GM19240 (cell line): ENCODE results near the gene BCAR3.

ENCODE experiments used
- DNase-seq: peaks from one replicate; pipeline ENCODE4 v3.0.0; 2011; ENCODE audit warnings: low spot score; ENCODE audit not compliant: insufficient read length

Gene BCAR3

GRCh38 chr1:93616996-93617669 lies 64.5 kb downstream of the BCAR3 start:
- DNase-seq: no peak

DNA sequence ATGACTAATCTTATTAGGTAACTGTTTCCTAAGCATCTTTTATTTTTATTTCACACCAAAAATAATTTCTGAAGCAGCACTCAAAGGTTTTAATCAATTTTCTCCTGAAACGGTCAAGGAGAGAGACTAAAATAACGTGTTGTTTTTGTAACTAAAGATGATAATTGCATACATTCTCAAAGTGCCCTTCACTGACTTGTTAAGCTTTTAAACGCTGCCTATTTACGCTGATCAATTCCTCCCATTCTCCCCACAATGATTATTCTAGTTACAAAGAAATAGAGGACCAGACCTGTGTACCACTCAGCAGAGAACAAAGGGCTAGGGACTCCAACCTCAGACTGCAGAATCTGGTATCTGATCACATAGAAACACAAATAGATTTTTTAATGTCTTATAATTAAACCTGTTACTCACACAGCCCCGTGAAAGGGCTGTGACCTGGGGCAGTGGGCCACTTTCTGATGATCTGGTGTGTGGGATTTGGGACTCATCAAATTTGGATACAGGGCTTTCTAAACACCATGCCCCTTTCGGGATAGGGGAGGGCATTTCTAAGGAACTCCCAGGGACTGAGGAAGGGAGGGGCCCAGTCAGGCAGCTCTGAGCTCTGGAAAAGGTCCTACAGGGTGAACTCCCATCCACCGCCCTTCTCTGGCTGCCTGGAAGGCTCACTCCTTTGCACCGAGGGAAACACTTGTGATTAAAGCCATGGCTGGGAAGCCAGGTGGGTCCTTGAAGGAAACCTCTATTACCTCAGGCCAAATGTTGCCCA lies 65.2 kb downstream of the BCAR3 start:
- no peak for DNase-seq

DNA sequence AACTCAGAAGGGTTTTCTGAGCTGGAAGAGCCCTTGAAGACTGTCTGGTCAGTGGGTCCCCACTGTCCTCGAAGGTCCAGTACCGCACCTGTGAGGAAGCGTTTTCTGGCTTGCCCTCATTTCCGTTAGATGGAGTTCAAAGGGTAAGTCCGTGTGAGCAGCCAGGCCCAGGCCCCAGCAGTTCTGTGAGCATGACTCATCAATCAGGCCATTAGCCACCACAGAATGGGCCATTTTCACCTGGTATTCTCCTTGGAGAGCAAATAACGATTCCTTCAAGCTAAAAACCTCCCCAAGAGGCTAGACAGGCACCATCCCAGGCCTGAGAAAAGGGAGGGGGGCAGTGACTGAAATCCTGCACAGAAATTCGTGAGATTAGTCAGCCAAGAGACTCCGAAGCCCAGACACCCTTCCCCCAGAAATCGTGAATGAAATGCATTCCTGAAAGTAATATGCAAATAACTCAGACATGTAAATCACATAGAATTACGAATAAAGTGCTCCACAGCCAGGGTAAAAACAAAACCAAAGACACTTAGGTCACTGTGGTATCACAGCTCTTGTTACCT lies 66.0 kb downstream of the BCAR3 start:
- peak; percentile 64 for DNase-seq

DNA sequence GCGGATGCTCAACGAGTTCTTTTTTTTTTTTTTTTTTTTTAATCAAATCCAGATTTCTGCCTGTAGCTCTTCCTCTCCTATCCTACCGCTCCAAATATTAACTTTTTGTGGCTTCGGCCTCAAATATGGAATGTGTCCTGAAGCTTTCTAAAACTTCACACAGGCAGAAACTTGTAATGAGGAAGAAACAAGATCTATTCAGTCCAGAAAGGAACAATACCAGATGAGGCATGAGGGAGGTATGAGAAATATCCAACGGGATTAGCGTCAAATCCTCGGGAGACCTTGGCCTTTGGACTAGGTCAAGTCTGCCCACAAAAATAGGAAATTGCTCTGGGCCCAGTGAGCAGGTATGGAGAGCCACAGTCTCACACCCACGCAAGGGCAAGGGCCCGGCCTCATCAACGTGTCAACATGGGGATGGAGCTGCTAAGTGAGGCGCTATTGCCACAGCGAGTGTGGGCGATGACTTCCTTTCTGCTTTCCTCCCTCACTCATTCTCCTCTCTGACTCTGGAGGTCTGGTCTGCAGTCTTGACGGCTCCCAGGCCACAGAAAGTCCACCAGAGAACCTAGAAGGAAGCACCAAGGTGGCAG lies 66.6 kb downstream of the BCAR3 start:
- DNase-seq: peak; percentile 53

GRCh38 chr1:93614541-93614940 lies 67.1 kb downstream of the BCAR3 start:
- no peak for DNase-seq

- no peak for DNase-seq
These were observed 67.7 kb downstream of the BCAR3 start for GRCh38 chr1:93613898-93614297.

DNA sequence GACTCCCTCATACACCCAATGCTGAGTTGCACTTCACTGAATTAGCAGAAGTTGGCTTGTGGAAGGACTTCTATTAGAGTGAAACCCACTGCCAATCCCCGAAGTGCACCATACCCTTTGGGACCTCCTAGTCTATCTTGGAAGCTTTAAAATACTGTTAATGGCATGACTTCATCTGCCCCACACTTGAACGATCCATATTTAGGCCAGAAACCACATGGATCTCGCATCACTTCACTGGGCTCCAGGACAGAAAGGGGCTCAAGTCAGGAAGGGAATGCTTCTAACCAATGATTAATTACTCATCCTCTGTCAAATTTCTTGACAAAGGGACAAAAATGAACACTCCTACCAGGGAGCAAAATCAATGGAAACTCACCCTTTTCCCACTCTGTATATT lies 69.1 kb downstream of the BCAR3 start:
- DNase-seq: no peak

DNA sequence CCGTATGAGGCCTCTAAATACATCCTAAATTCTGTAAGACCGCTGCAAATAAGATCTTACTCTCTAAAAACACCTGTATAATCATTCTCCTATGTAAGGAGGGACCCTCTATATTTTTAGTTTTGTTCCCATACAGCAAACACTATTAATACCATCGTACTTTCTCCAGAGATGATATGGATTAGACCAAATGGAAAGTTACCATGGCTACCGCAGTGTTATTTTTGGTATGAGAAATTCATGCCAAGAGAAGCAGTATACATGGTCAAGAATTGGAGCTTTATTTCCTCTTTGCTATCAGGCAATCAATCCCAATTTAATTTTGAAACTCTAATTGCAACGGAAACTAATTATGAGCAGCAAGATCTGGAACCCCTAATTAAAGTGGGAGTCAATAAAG lies 70.0 kb downstream of the BCAR3 start:
- DNase-seq: no peak

GRCh38 chr1:93609536-93609935 lies 72.1 kb downstream of the BCAR3 start:
- DNase-seq: no peak

DNA sequence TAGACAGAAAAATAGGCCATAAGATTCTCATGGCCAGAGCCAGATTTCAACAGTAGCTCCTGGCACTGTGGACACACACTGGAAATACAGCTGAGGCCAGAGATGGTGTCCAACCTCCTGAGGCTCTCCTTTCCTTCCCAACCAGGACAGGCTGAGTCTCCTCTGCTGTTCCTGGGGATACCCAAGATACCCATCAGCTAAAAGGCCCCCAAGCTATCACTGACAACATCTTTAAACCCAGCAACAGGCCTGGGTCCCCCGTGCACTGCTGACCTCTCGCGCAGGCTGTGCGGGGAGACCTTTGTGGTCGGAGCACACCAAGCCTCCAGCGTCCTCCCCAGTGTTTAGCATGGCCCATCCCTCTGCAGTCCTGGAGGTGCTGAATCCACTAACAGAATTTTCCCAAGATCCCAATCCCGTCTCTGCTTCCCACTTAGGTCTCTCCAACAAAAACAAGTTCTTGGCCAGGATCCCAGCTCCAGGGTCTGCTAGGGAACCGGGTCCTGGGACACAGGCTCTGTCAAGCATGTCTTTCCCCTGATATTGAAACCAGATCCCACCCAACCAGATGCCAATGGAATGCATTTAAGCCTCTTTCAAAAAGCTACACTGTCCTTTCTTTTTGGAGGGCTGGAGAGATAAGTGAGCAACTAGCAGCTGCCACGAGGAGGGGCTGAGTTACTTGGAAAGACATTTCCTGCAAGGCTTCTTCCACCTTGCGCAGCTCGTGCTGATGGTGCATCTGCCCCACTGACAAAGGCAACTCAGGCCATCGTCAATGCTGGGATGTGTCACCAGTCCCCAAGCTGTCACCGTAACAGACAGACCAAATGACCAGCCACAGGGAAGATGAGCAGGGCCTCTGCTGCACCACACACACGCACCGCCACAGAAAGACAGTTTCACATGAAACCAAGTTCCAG lies 73.2 kb downstream of the BCAR3 start:
- DNase-seq: no peak

DNA sequence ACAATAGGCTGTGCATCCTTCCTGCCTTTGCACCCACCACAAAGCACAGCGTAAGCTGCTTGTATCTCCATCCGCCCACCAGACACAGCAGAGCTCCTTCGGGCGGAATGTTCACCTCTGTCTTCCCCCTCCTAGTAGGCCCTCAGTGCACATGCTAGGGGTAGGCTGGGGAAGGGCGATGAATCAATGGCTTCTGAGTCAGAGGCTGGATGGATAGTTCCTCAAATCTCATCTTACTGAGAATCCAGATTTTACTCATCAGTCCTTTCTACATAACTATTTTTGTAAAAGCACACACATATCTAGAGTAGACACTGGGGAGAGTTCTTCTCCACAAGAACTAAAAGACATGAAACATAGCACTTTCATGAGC lies 73.8 kb downstream of the BCAR3 start:
- DNase-seq: peak; percentile 76

DNA sequence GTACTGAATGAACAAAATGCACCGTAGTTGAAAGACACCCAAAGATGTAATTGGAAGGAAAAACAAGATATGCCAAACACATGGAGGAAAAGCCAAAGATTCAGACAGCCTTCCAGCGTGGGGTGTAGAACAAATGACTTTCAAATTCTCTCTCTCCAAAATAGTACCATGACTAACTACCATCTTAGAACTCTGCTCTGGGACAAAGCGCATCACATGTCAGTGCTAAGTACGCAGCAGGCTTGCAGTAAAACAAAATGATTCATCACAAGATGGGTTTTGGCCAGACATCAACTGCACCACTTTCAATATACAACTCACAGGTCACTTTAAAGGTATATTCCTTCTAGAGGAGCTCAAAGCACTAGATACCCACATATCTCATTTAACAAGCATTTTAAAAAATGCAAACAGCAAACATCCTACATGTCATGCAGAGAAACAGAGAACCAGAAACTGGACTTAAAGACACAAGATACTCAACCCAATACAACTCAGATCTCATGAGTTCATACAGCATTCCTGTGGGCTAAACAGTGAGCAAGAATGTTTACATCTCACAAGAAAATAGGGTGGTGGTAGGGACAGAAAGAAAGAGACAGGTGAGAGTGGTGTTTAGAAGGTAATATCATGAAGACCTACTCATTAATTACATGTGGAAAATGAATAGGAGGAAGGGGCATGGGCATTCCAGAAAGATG lies 75.7 kb downstream of the BCAR3 start:
- no peak for DNase-seq

DNA sequence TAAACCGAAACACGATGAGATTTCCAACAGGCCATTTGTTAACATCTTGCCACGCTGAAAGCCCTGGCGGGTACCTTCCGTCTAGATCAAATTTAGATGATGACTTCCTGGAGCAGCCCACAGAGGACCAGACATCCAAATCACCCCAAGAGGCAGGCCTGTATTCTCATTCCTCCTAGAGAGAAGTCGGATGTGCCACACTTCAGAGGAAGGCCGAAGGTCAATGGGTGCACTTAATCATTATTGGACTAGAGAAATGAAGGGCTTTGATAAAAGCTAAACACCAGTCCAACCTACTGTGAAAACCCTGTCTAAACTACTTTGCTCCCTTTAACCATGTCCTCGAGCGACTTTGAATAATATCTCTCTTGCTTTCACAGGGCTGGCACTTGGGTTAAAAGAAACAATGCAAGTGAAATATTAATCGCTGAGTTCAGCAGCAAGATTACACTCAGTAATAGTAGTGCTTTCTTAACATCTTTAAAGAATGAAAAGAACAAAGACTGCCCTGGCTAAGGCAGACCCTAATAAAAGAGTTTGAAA lies 76.5 kb downstream of the BCAR3 start:
- DNase-seq: no peak

DNA sequence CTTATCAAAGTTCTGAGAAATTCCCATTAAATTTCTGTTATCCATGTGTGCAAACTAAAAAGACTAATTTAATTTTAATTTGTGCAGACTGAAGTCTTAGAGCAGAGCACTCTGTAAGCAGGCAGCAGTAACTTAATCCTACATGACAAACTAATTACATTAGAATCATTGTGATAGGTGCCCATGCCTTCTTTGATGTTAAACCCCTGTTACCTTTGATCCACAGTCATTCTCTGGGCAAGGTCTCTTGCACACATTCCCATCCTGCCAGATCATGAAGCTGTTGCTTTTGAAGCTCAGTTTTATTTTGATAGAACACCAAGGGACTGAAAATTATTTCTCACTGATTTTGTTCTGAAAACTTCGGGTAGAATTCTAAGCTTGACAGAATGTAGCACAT lies 77.2 kb downstream of the BCAR3 start:
- no peak for DNase-seq

- DNase-seq: no peak
These were observed 78.0 kb downstream of the BCAR3 start for GRCh38 chr1:93603601-93604000.

- no peak for DNase-seq
These were observed 78.5 kb downstream of the BCAR3 start for GRCh38 chr1:93603106-93603505.

DNA sequence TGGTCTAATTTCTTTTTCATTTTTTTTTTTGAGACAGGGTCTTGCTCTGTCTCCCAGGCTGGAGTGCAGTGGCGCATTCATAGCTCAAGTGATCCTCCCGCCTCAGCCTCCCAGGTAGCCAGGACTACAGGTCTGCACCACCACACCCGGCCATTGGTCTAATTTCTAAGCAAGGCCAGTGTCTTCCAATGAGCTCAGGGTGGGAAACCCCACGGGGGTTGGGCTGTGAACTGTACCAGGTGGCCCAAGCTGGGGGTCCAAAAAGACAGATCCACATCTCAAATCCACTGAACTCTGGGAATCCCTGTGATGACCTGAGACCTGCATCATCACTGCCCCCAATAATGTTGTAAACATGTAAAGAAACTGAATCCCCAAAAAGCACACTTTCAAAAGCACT lies 79.5 kb downstream of the BCAR3 start:
- no peak for DNase-seq

- DNase-seq: no peak
These were observed 80.0 kb downstream of the BCAR3 start for GRCh38 chr1:93601686-93602085.

DNA sequence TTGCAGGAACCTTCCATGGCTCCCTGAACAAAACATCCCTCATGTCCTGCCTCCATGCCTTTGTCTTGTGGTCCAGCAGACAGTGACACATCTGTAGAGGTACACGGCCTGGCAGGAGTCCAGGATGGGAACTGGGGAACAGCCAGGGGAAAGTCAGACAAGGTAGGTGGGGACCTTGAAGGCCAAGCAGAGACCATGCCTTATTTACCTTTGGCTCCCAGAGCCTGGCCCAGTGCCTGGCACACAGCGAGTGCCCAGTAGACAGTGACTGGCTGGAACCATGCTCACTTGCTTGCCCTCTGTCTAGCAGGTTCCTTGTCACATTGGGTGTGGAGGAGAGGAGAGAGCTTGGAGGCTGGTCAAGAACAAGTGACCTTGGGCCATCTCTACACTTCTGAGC lies 81.0 kb downstream of the BCAR3 start:
- DNase-seq: no peak

GRCh38 chr1:93599479-93599878 lies 82.2 kb downstream of the BCAR3 start:
- no peak for DNase-seq
